Smooth muscle cell (in vitro differentiated cells): ENCODE measurements around the gene SURF6. TPM values are rescaled to one million over a fixed set of nuclear protein-coding genes. Genes with fewer than 3 reads are reported as not detected.
A peak's percentile ranks its signal among the peaks of the same experiment; 100 is the strongest.

Experiments
- DNase-seq: peaks from one replicate; lab custom pipeline; 2025; ENCODE audit not compliant: unreplicated experiment; lab: John Stamatoyannopoulos, UW
- H2AFZ ChIP-seq: fragments of 200-600 bp; sonication (generic); 2 replicates; pipeline ENCODE4 v1.6.0; 2016; ENCODE audit warnings: antibody characterized with exemption, low read depth, mild to moderate bottlenecking
- H3F3A ChIP-seq: fragments of 200-600 bp; sonication (generic); 2 replicates; pipeline ENCODE4 v1.6.0; 2017; ENCODE audit warnings: antibody characterized with exemption, low read depth
- H3K27ac ChIP-seq: fragments of 200-600 bp; sonication (generic); 2 replicates; pipeline ENCODE4 v1.5.1; 2016; ENCODE audit warnings: low read depth, mild to moderate bottlenecking
- H3K27me3 ChIP-seq: fragments of 200-600 bp; sonication (generic); 2 replicates; pipeline ENCODE4 v1.6.1; 2016; ENCODE audit warnings: low read depth, mild to moderate bottlenecking
- H3K36me3 ChIP-seq: fragments of 200-600 bp; sonication (generic); 2 replicates; pipeline ENCODE4 v1.5.1; 2016; ENCODE audit warnings: low read depth
- H3K4me1 ChIP-seq: fragments of 200-600 bp; sonication (generic); 2 replicates; pipeline ENCODE4 v1.5.1; 2016; ENCODE audit warnings: low read depth
- H3K4me2 ChIP-seq: fragments of 200-600 bp; sonication (generic); 2 replicates; pipeline ENCODE4 v1.6.0; 2016; ENCODE audit warnings: mild to moderate bottlenecking
- H3K4me3 ChIP-seq: fragments of 200-600 bp; sonication (generic); 2 replicates; pipeline ENCODE4 v1.5.1; 2016; ENCODE audit warnings: mild to moderate bottlenecking
- H3K79me2 ChIP-seq: fragments of 200-600 bp; sonication (generic); 2 replicates; pipeline ENCODE4 v1.6.0; 2016; ENCODE audit warnings: low read depth, mild to moderate bottlenecking
- H3K9ac ChIP-seq: fragments of 200-600 bp; sonication (generic); 2 replicates; pipeline ENCODE4 v1.6.0; 2016; ENCODE audit warnings: low read depth
- H3K9me3 ChIP-seq: fragments of 200-600 bp; sonication (generic); replicated peaks from 2 replicates; pipeline ENCODE4 v1.5.1; 2016; ENCODE audit warnings: low read depth
- H4K20me1 ChIP-seq: fragments of 200-600 bp; sonication (generic); 2 replicates; pipeline ENCODE4 v1.6.0; 2016; ENCODE audit warnings: low read depth
- WGBS: methylation state at CpG from one replicate; pipeline ENCODE4 v1.1.7; 2016; ENCODE audit warnings: low lambda C conversion rate; 5-methylcytosine and 5-hydroxymethylcytosine counted together
- polyA plus RNA-seq: library from polyadenylated mRNA; unstranded; fragments of >200 nt; fragmentation: Nextera tagmentation; extraction: Ambion mirVana; gene quantifications from 2 replicates; pipeline ENCODE4 v1.2.1, GENCODE V29; 2016
- total RNA-seq: library from RNA; depleted of rRNA; stranded (reverse); fragments of >200 nt; gene quantifications from 2 replicates; pipeline ENCODE4 v1.2.3, GENCODE V29; 2014
- TF ChIP-seq, protein P1 (sequence below): fragments of 200-600 bp; sonication (generic); IDR thresholded peaks from 2 replicates; pipeline ENCODE4 v1.5.1; 2017; ENCODE audit warnings: borderline replicate concordance, mild to moderate bottlenecking, antibody characterized with exemption; ENCODE audit not compliant: insufficient read depth, poor library complexity, severe bottlenecking

SURF6 gene
- total and polyA plus RNA-seq, 2 experiments from 2014 or later = 8.1 to 17.8 TPM

DNA sequence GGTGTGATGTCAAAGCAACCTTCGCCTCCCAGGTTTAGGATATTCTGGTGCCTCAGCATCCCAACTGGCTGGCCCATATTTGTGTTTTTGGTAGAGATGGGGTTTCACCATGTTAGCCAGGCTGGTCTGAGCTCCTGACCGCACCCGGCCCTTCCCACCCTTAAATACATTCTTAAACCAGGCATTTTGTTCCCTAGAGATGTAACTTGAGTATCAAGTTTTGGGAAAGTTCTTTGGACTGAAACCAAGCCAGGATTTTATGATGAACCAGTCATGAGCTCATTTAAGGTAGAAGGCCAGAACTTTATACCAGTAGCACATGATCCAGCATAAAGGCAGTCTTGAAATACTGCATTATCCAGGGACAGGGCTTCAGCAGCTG is 15.5 kb upstream of the SURF6 start:
- peaks cover 46% of the 10 kb centered on the region for H3K79me2 ChIP-seq
- TF ChIP-seq, protein P1, sequence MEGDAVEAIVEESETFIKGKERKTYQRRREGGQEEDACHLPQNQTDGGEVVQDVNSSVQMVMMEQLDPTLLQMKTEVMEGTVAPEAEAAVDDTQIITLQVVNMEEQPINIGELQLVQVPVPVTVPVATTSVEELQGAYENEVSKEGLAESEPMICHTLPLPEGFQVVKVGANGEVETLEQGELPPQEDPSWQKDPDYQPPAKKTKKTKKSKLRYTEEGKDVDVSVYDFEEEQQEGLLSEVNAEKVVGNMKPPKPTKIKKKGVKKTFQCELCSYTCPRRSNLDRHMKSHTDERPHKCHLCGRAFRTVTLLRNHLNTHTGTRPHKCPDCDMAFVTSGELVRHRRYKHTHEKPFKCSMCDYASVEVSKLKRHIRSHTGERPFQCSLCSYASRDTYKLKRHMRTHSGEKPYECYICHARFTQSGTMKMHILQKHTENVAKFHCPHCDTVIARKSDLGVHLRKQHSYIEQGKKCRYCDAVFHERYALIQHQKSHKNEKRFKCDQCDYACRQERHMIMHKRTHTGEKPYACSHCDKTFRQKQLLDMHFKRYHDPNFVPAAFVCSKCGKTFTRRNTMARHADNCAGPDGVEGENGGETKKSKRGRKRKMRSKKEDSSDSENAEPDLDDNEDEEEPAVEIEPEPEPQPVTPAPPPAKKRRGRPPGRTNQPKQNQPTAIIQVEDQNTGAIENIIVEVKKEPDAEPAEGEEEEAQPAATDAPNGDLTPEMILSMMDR = no peak
- H3K9ac ChIP-seq = no peak overlapping the region
- H3F3A ChIP-seq = peaks cover 57% of the 10 kb centered on the region
- H3K27ac ChIP-seq = peak overlapping the region; percentile 97
- no peak overlapping the region for H3K4me2 ChIP-seq
- WGBS = 98% methylated on average over 3 of the region's 3 CpGs
- H3K4me3 ChIP-seq = no peak overlapping the region
- no peak overlapping the region for H2AFZ ChIP-seq
- no peak for DNase-seq
- no peaks in the 10 kb centered on the region for H3K36me3 ChIP-seq
- peaks cover 19% of the 10 kb centered on the region for H3K4me1 ChIP-seq
- no peaks in the 10 kb centered on the region for H3K9me3 ChIP-seq
- peaks cover 57% of the 10 kb centered on the region for H4K20me1 ChIP-seq
- H3K27me3 ChIP-seq = no peaks in the 10 kb centered on the region

DNA sequence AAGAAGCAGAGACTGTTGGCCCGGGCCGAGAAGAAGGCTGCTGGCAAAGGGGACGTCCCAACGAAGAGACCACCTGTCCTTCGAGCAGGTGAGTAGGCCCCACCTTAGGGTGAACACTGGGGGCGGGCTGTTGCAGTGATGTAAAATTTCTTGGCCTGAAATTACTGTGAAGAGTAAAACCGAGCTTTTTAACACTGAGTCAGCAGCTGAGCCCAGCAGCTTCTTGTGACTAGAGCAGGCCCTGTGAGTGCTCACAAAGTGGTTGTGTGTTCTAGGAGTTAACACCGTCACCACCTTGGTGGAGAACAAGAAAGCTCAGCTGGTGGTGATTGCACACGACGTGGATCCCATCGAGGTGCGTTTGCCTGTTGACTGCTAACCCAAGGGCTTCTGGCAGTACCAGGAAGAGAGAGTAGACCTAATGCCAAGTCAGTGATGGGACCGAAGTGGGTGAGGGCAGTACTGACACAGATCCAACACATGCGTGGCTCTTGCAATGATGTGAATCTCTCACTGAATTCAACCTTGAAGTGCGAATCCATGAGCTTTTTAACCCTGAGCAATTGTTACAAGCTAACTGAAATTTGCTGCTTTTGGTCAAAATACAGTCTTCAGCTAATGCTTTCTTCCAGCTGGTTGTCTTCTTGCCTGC is 14.1 kb upstream of the SURF6 start:
- TF ChIP-seq, protein P1 = no peak
- Histone ChIP-seq H3K4me1 (peaks cover 15% of the 10 kb centered on the region), H3K27ac (peak overlapping the region; percentile 97), H3K4me2 (peak overlapping the region; percentile 96), H2AFZ (no peak overlapping the region), H3F3A (peaks cover 57% of the 10 kb centered on the region), H3K27me3 (no peaks in the 10 kb centered on the region), H3K79me2 (peaks cover 50% of the 10 kb centered on the region), H3K9me3 (no peaks in the 10 kb centered on the region), H3K36me3 (no peaks in the 10 kb centered on the region), H3K9ac (peak overlapping the region; percentile 96), H4K20me1 (peaks cover 70% of the 10 kb centered on the region), H3K4me3 (peak overlapping the region; percentile 85)
- DNase-seq = no peak
- 94% methylated on average over 15 of the region's 15 CpGs for whole genome bisulfite sequencing

DNA sequence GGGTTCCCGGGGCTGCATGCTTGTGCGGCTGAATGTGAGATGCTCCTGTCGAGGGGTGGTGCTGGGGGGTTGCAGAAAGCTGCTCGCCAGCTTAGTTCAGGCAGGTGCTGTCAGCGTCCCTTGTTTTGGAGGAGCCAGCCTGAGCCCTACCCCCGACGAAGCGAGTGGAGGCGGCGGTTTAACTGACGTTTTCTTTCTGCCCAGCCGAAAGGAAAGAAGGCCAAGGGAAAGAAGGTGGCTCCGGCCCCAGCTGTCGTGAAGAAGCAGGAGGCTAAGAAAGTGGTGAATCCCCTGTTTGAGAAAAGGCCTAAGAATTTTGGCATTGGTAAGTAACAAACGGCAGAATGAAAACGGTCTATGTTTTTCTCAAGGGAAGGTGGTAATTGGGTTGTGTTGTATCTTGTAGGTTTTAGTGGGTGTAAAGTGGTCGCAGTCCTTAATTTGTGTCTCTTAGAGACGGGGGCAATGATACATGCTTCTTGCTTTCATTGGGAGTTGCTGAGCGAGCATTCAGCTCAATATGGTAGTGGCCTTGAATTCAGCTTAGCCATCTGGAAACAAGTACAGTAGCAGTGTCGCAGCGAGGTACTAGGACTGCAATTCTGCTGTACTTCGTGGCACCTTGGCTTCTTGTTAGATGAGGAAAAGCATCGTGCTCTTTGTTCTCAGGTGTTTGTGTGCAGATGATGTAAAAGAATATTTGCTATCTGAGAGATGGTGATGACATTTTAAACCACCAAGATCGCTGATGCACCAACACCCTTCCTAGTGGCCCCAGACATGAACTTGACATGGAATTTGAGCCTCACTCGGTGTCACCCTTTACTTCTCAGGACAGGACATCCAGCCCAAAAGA is 13.0 kb upstream of the SURF6 start:
- Histone ChIP-seq H3F3A (peaks cover 49% of the 10 kb centered on the region), H3K27me3 (no peaks in the 10 kb centered on the region), H3K4me1 (peaks cover 13% of the 10 kb centered on the region), H3K4me2 (peak overlapping the region; percentile 96), H2AFZ (no peak overlapping the region), H4K20me1 (peaks cover 65% of the 10 kb centered on the region), H3K36me3 (no peaks in the 10 kb centered on the region), H3K9me3 (no peaks in the 10 kb centered on the region), H3K9ac (peak overlapping the region; percentile 96), H3K4me3 (peak overlapping the region; percentile 85), H3K27ac (peak overlapping the region; percentile 97), H3K79me2 (peaks cover 45% of the 10 kb centered on the region)
- DNase-seq = no peak
- WGBS = 20% methylated on average over 25 of the region's 25 CpGs
- TF ChIP-seq, protein P1 = no peak
